ENCODE results near the gene ABRACL. TPM values are rescaled to one million over a fixed set of nuclear protein-coding genes. Genes with fewer than 3 reads are reported as not detected.
A peak's percentile ranks its signal among the peaks of the same experiment; 100 is the strongest.

Gene ABRACL
- total and polyA plus RNA-seq, 2 experiments from 2014 or later, result 134 to 516 TPM

- no peaks in the 10 kb centered on the region for H3K9me2 ChIP-seq (ENCODE audit: insufficient read depth)
- peaks cover 58% of the 10 kb centered on the region for H3K79me2 ChIP-seq (replicated peaks; ENCODE audit: insufficient read depth)
- ATAC-seq, result no peak
- Mint-ChIP-seq H3K27ac (no peak overlapping the region), H3K4me1 (peaks cover 21% of the 10 kb centered on the region), H3K27me3 (ENCODE audit: insufficient read depth, low read depth, poor library complexity) (peaks cover 6% of the 10 kb centered on the region), H3K36me3 (ENCODE audit: low read depth) (no peaks in the 10 kb centered on the region), H3K9me3 (no peaks in the 10 kb centered on the region), H3K4me3 (no peak overlapping the region; the same call in 2 of the 3 replicates)
- peak overlapping the region; percentile 82 for H3K4me2 ChIP-seq
- no peaks in the 10 kb centered on the region for H3K36me3 ChIP-seq (ENCODE audit: insufficient read depth)
- DNase-seq (ENCODE audit: low spot score), result no peak
- peaks cover 2% of the 10 kb centered on the region; the same call in 1 of the 2 replicates for H4K20me1 ChIP-seq (replicated peaks; ENCODE audit: insufficient read depth)
- no peaks in the 10 kb centered on the region for H3K27me3 ChIP-seq (ENCODE audit: insufficient read depth)
- no peak for TF ChIP-seq ZNF331 (CRISPR knock-in tag; IDR thresholded peaks at IDR 0.05; ENCODE audit: low read depth)
- TF ChIP-seq CREB1 (CRISPR knock-in tag; IDR thresholded peaks at IDR 0.05; ENCODE audit: low read depth), result no peak
- no peak for TF ChIP-seq JUNB (IDR thresholded peaks at IDR 0.05; ENCODE audit: unreplicated experiment)
- no peak for TF ChIP-seq ZNF114 (CRISPR knock-in tag; IDR thresholded peaks at IDR 0.05)
- TF ChIP-seq STAT1 (IDR thresholded peaks at IDR 0.05; ENCODE audit: unreplicated experiment), result no peak
- no peak for TF ChIP-seq EZH2phosphoT487 (IDR thresholded peaks at IDR 0.05; ENCODE audit: unreplicated experiment)
- no peak for TF ChIP-seq NANOG (IDR thresholded peaks at IDR 0.05; ENCODE audit: borderline replicate concordance)
- no peak for TF ChIP-seq POLR2AphosphoS5 (IDR thresholded peaks at IDR 0.05; ENCODE audit: low read depth)
- H2AFZ ChIP-seq, result no peak overlapping the region
- H3F3A ChIP-seq (replicated peaks; ENCODE audit: low read depth), result no peaks in the 10 kb centered on the region
- peaks cover 30% of the 10 kb centered on the region for H3K4me1 ChIP-seq (ENCODE audit: insufficient read depth)
- H3K4me3 ChIP-seq, result peak overlapping the region; percentile 79
- no peak overlapping the region for H3K27ac ChIP-seq (ENCODE audit: low read depth)
Measured at GRCh38 chr6:138986578-138986977, 42.0 kb upstream of the ABRACL start.

GRCh38 chr6:138987080-138987642 is 41.4 kb upstream of the ABRACL start:
- H3K27ac Mint-ChIP-seq, result no peak overlapping the region; the same call in 1 of the 2 replicates
- Histone ChIP-seq H3K4me1 (ENCODE audit: insufficient read depth) (peaks cover 30% of the 10 kb centered on the region), H3K4me2 (peak overlapping the region; percentile 82), H3F3A (replicated peaks; ENCODE audit: low read depth) (no peaks in the 10 kb centered on the region), H3K27me3 (ENCODE audit: insufficient read depth) (no peaks in the 10 kb centered on the region), H3K27ac (ENCODE audit: low read depth) (no peak overlapping the region), H3K79me2 (replicated peaks; ENCODE audit: insufficient read depth) (peaks cover 52% of the 10 kb centered on the region), H4K20me1 (replicated peaks; ENCODE audit: insufficient read depth) (no peaks in the 10 kb centered on the region; the same call in 1 of the 2 replicates), H2AFZ (peak overlapping the region; percentile 61; the same call in 1 of the 2 replicates), H3K4me3 (peak overlapping the region; percentile 79), H3K9me2 (ENCODE audit: insufficient read depth) (no peaks in the 10 kb centered on the region), H3K36me3 (ENCODE audit: insufficient read depth) (no peaks in the 10 kb centered on the region)
- no peaks in the 10 kb centered on the region for H3K9me3 Mint-ChIP-seq
- H3K4me3 Mint-ChIP-seq, result no peak overlapping the region; the same call in 1 of the 3 replicates
- peaks cover 18% of the 10 kb centered on the region for H3K4me1 Mint-ChIP-seq
- no peaks in the 10 kb centered on the region for H3K36me3 Mint-ChIP-seq (ENCODE audit: low read depth)
- ATAC-seq (peak; percentile 21), DNase-seq (ENCODE audit: low spot score) (peak; percentile 55)
- H3K27me3 Mint-ChIP-seq (ENCODE audit: insufficient read depth, low read depth, poor library complexity), result peaks cover 8% of the 10 kb centered on the region
- TF ChIP-seq REST (IDR thresholded peaks at IDR 0.05; ENCODE audit: unreplicated experiment) (no peak), ZNF331 (CRISPR knock-in tag; IDR thresholded peaks at IDR 0.05; ENCODE audit: low read depth) (no peak), JUNB (IDR thresholded peaks at IDR 0.05; ENCODE audit: unreplicated experiment) (no peak), EZH2phosphoT487 (IDR thresholded peaks at IDR 0.05; ENCODE audit: unreplicated experiment) (no peak), ETS1 (IDR thresholded peaks at IDR 0.05) (no peak), NANOG (IDR thresholded peaks at IDR 0.05; ENCODE audit: borderline replicate concordance) (no peak), CTCF (conservative IDR thresholded peaks at IDR 0.05; ENCODE audit: low read depth in 2 of 2) (no peak), ZNF114 (CRISPR knock-in tag; IDR thresholded peaks at IDR 0.05) (no peak)

All from GM23338 (cell line).